ENCODE data around the gene C9orf40.

Gene C9orf40

DNA sequence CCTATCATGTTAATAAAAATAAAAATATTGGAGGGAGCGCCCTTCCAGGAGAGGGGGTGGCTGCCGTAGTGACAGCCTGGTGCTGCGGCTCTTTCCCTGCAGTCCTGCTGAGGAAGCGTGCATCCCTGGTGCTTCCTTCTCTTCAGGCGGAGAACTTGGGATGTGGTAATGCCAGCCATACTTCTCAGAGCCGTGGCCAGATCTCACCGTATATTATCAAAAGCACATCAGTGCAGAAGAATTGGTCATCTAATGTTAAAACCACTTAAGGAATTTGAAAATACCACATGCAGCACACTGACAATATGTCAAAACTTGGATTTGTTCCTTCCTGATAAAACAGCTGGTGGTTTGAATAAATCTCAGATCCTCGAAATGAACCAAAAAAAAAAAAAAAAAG is 17.7 kb downstream of the C9orf40 start:
- no peak for DNase-seq

GRCh38 chr9:74921737-74922136 is 31.0 kb downstream of the C9orf40 start:
- DNase-seq, result no peak

- no peak for DNase-seq
These were observed 31.6 kb downstream of the C9orf40 start for GRCh38 chr9:74920944-74921626.

GRCh38 chr9:74910036-74910435 is 42.7 kb downstream of the C9orf40 start:
- DNase-seq, result no peak

DNA sequence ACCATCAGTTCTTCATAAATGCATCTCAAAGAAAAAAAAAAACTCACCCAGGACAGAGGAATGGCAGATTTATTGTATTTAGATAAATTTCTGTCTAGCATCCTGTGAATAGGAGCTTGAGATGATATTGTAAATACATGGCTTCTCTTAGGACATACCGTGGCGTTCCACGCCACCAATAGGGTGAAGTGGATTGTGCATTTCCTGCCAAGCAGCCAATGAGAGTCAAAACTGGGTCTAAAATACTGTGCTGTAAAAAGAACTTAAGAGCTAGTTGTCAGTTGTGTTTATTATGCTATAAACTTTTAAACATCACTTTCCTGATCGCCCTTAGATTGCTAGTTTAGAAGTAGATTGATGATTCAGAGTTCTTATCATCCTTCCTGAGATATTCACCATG is 44.0 kb downstream of the C9orf40 start:
- DNase-seq, result no peak

DNA sequence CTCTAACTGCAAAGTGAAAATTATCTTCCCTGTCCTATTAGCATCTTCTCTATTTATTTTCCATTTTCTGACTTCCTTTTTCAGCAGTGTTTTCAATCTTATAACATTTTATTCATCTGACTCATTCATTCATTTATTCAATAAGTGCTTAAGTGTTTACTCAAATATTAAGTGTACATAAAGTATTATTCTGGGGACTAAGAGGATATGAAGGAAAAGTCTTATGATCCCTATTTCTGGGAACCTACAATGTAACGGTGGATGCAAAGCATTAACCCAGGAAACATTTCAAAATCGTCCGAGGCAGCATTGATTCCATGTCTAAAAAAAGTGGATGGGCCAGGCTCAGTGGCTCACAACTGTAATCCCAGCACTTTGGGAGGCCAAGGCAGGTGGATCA is 45.6 kb downstream of the C9orf40 start:
- no peak for DNase-seq

GRCh38 chr9:74901001-74901400 is 51.7 kb downstream of the C9orf40 start:
- no peak for DNase-seq

Measured in NCI-H2029 treated with DMSO at 0.1 percent for 48 hours (cell line).